ENCODE data around the gene KCTD16. TPM values are rescaled to one million over a fixed set of nuclear protein-coding genes. Genes with fewer than 3 reads are reported as not detected.

The KCTD16 gene
- polyA plus RNA-seq, 1 donor (not counting 4 experiments of a cell fraction or from before 2014, with no cell fraction given), result 0.04 TPM

GRCh38 chr5:144352732-144353317 is 182.2 kb downstream of the KCTD16 start:
- H3K9ac ChIP-seq (ENCODE audit: control insufficient read depth, extremely low read depth, insufficient read depth, low read length), result no peak overlapping the region
- H2AFZ ChIP-seq (ENCODE audit: control insufficient read depth, low read length), result no peak overlapping the region
- no peaks in the 10 kb centered on the region for H3K27me3 ChIP-seq (ENCODE audit: control insufficient read depth, extremely low read depth, insufficient read depth, low read length)
- no peak overlapping the region for H3K27ac ChIP-seq (ENCODE audit: control insufficient read depth, insufficient read depth, low read length)
- TF ChIP-seq EZH2 (IDR thresholded peaks at IDR 0.05; ENCODE audit: low read length), result no peak
- no peak for TF ChIP-seq CTCF (optimal IDR thresholded peaks at IDR 0.05 in 1 of 3, IDR thresholded peaks at IDR 0.05 in 1 of 3, conservative IDR thresholded peaks at IDR 0.05 in 1 of 3; ENCODE audit: extremely low read depth in 1 of 3, insufficient read depth in 2 of 3, low read length in 3 of 3)
- no peaks in the 10 kb centered on the region for H3K4me1 ChIP-seq (ENCODE audit: control insufficient read depth, extremely low read depth, insufficient read depth, low read length)
- no peak overlapping the region for H3K4me2 ChIP-seq (ENCODE audit: control insufficient read depth, extremely low read depth, insufficient read depth, low read depth, low read length)
- FAIRE-seq (no peak), DNase-seq (ENCODE audit: low read depth, low spot score) (no peak)
- no peaks in the 10 kb centered on the region for H3K79me2 ChIP-seq (ENCODE audit: control insufficient read depth, insufficient read depth, low read length)
- dilution Hi-C loops (cut with MboI; ENCODE audit: extremely low pct_ligation_motif_present, low sequenced_read_pairs), result no loop called here
- H3K36me3 ChIP-seq (ENCODE audit: control insufficient read depth in 2 of 2, extremely low read depth in 1 of 2, insufficient read depth in 2 of 2, low read length in 2 of 2), result no peaks in the 10 kb centered on the region
- H3K4me3 ChIP-seq (ENCODE audit: control insufficient read depth in 2 of 3, extremely low read depth in 1 of 3, insufficient read depth in 2 of 3, low read depth in 1 of 3, low read length in 3 of 3), result no peak overlapping the region
- no peaks in the 10 kb centered on the region for H4K20me1 ChIP-seq (ENCODE audit: control insufficient read depth, extremely low read depth, insufficient read depth, low read length)
- no peaks in the 10 kb centered on the region for H3K9me1 ChIP-seq (ENCODE audit: control insufficient read depth, extremely low read depth, insufficient read depth, low read length)
- no peaks in the 10 kb centered on the region for H3K9me3 ChIP-seq (ENCODE audit: control insufficient read depth, low read depth, low read length)

- H3K4me1 ChIP-seq (ENCODE audit: control insufficient read depth, extremely low read depth, insufficient read depth, low read length), result no peaks in the 10 kb centered on the region
- no peak overlapping the region for H3K9ac ChIP-seq (ENCODE audit: control insufficient read depth, extremely low read depth, insufficient read depth, low read length)
- no peaks in the 10 kb centered on the region for H3K27me3 ChIP-seq (ENCODE audit: control insufficient read depth, extremely low read depth, insufficient read depth, low read length)
- dilution Hi-C loops (cut with MboI; ENCODE audit: extremely low pct_ligation_motif_present, low sequenced_read_pairs), result no loop called here
- H3K79me2 ChIP-seq (ENCODE audit: control insufficient read depth, insufficient read depth, low read length), result no peaks in the 10 kb centered on the region
- no peak overlapping the region for H2AFZ ChIP-seq (ENCODE audit: control insufficient read depth, low read length)
- H3K36me3 ChIP-seq (ENCODE audit: control insufficient read depth in 2 of 2, extremely low read depth in 1 of 2, insufficient read depth in 2 of 2, low read length in 2 of 2), result no peaks in the 10 kb centered on the region
- no peaks in the 10 kb centered on the region for H4K20me1 ChIP-seq (ENCODE audit: control insufficient read depth, extremely low read depth, insufficient read depth, low read length)
- DNase-seq (ENCODE audit: low read depth, low spot score) (no peak), FAIRE-seq (no peak)
- H3K27ac ChIP-seq (ENCODE audit: control insufficient read depth, insufficient read depth, low read length), result no peak overlapping the region
- H3K4me3 ChIP-seq (ENCODE audit: control insufficient read depth in 2 of 3, extremely low read depth in 1 of 3, insufficient read depth in 2 of 3, low read depth in 1 of 3, low read length in 3 of 3), result no peak overlapping the region
- H3K9me3 ChIP-seq (ENCODE audit: control insufficient read depth, low read depth, low read length), result no peaks in the 10 kb centered on the region
- H3K9me1 ChIP-seq (ENCODE audit: control insufficient read depth, extremely low read depth, insufficient read depth, low read length), result no peaks in the 10 kb centered on the region
- TF ChIP-seq EZH2 (IDR thresholded peaks at IDR 0.05; ENCODE audit: low read length) (no peak), CTCF (optimal IDR thresholded peaks at IDR 0.05 in 1 of 3, IDR thresholded peaks at IDR 0.05 in 1 of 3, conservative IDR thresholded peaks at IDR 0.05 in 1 of 3; ENCODE audit: extremely low read depth in 1 of 3, insufficient read depth in 2 of 3, low read length in 3 of 3) (no peak)
- H3K4me2 ChIP-seq (ENCODE audit: control insufficient read depth, extremely low read depth, insufficient read depth, low read depth, low read length), result no peak overlapping the region
Observed at GRCh38 chr5:144356489-144356888, 185.8 kb downstream of the KCTD16 start.
